GM10847 (cell line): ENCODE measurements around the gene FARP2.

Source experiments
- POLR2A ChIP-seq: IDR thresholded peaks from 2 replicates; pipeline ENCODE4 v1.6.1; 2011; ENCODE audit not compliant: insufficient read length; ENCODE audit errors: extremely low read depth

FARP2 gene

GRCh38 chr2:241461693-241462677 is 105.9 kb downstream of the FARP2 start:
- TF ChIP-seq POLR2A, result no peak

GRCh38 chr2:241463276-241464135 is 107.4 kb downstream of the FARP2 start:
- no peak for TF ChIP-seq POLR2A

GRCh38 chr2:241465543-241465942 is 109.5 kb downstream of the FARP2 start:
- no peak for TF ChIP-seq POLR2A

- no peak for TF ChIP-seq POLR2A
These were observed 110.1 kb downstream of the FARP2 start for GRCh38 chr2:241466230-241466629.

- no peak for TF ChIP-seq POLR2A
These were observed 111.8 kb downstream of the FARP2 start for GRCh38 chr2:241467777-241468475.

GRCh38 chr2:241468476-241468781 is 112.3 kb downstream of the FARP2 start:
- TF ChIP-seq POLR2A, result no peak

- no peak for TF ChIP-seq POLR2A
These were observed 113.7 kb downstream of the FARP2 start for GRCh38 chr2:241469746-241470145.

- TF ChIP-seq POLR2A, result no peak
These were observed 117.3 kb downstream of the FARP2 start for GRCh38 chr2:241473399-241473798.

- TF ChIP-seq POLR2A, result no peak
These were observed 119.2 kb downstream of the FARP2 start for GRCh38 chr2:241475267-241475666.

GRCh38 chr2:241478166-241478565 is 122.1 kb downstream of the FARP2 start:
- TF ChIP-seq POLR2A, result no peak

- TF ChIP-seq POLR2A, result no peak
These were observed 123.2 kb downstream of the FARP2 start for GRCh38 chr2:241479026-241479898.

- TF ChIP-seq POLR2A, result no peak
These were observed 125.6 kb downstream of the FARP2 start for GRCh38 chr2:241481687-241482086.

- TF ChIP-seq POLR2A, result no peak
These were observed 126.3 kb downstream of the FARP2 start for GRCh38 chr2:241482126-241482955.

GRCh38 chr2:241483305-241483704 is 127.2 kb downstream of the FARP2 start:
- no peak for TF ChIP-seq POLR2A
